Activated naive CD4-positive, alpha-beta T cell treated with anti-CD3 and anti-CD28 coated beads for 36 hours (primary cell): ENCODE results near the gene C1QC. TPM values are rescaled to one million over a fixed set of nuclear protein-coding genes. Genes with fewer than 3 reads are reported as not detected.

ENCODE experiments used
- CTCF ChIA-PET: fragments of 350-600 bp; sonication (Branson Sonifier 250); formaldehyde crosslinking; loops from one replicate; lab custom pipeline; 2021; ENCODE audit warnings: antibody characterized with exemption; lab: Charles Lee
- DNase-seq: peaks from one replicate; pipeline ENCODE4 v3.0.0-alpha.2; 2020
- H3K27ac Mint-ChIP-seq: one replicate; pipeline ENCODE4 v1.8.0; 2021; ENCODE audit warnings: mild to moderate bottlenecking, mixed read lengths
- H3K27me3 Mint-ChIP-seq: one replicate; pipeline ENCODE4 v1.8.0; 2021; ENCODE audit warnings: low read depth, mixed read lengths
- H3K36me3 Mint-ChIP-seq: one replicate; pipeline ENCODE4 v1.8.0; 2021; ENCODE audit warnings: low read depth, mixed read lengths
- H3K4me1 Mint-ChIP-seq: one replicate; pipeline ENCODE4 v1.8.0; 2021; ENCODE audit warnings: low read depth, mixed read lengths
- H3K4me3 Mint-ChIP-seq: one replicate; pipeline ENCODE4 v1.8.0; 2021; ENCODE audit warnings: mild to moderate bottlenecking, moderate library complexity, mixed read lengths
- H3K9me3 Mint-ChIP-seq: one replicate; pipeline ENCODE4 v1.8.0; 2021; ENCODE audit warnings: mixed read lengths
- intact Hi-C: fragments of 100-400 bp; cut with micrococcal nuclease; formaldehyde crosslinking; loops from one replicate; pipeline ENCODE4 v1.15.1; 2023
- total RNA-seq, 2 experiments: library from RNA; stranded (reverse); gene quantifications; one replicate each; pipeline ENCODE4 v1.2.3, GENCODE V29; 2021

Gene C1QC
- total RNA-seq, 2 experiments from 2014 or later = not detected

- H3K36me3 Mint-ChIP-seq = no peaks in the 10 kb centered on the region
- DNase-seq = no peak
- CTCF ChIA-PET = interaction anchor here (0.6 to 2.1 kb wide), 5 partner anchors 9 to 253 kb away, joined by 3 to 15 read pairs (median 3); no protein-coding TSS in a partner anchor
Observed at GRCh38 chr1:22641247-22641646, 2.2 kb upstream of the C1QC start.

GRCh38 chr1:22641906-22642636 lies 1.4 kb upstream of the C1QC start:
- DNase-seq = peak; percentile 78
- CTCF ChIA-PET = interaction anchor here (0.6 to 2.1 kb wide), 7 partner anchors 80 to 277 kb away, joined by 3 to 15 read pairs (median 4); no protein-coding TSS in a partner anchor
- Mint-ChIP-seq H3K4me3 (no peak overlapping the region), H3K4me1 (no peaks in the 10 kb centered on the region), H3K9me3 (no peaks in the 10 kb centered on the region), H3K36me3 (no peaks in the 10 kb centered on the region), H3K27ac (no peak overlapping the region), H3K27me3 (peaks cover 5% of the 10 kb centered on the region)
- intact Hi-C loops = loop anchor here (1.0 to 2.0 kb wide), 2 partner anchors 222 to 511 kb away; no protein-coding TSS in a partner anchor

More at GRCh38 chr1:22641247-22641646, 2.2 kb upstream of the C1QC start:
- H3K4me3 Mint-ChIP-seq = no peak overlapping the region
- H3K9me3 Mint-ChIP-seq = no peaks in the 10 kb centered on the region
- peaks cover 7% of the 10 kb centered on the region for H3K27me3 Mint-ChIP-seq
- intact Hi-C loops = no loop called here
- no peaks in the 10 kb centered on the region for H3K4me1 Mint-ChIP-seq
- H3K27ac Mint-ChIP-seq = no peak overlapping the region

GRCh38 chr1:22643928-22644327 lies 495 bp downstream of the C1QC start:
- CTCF ChIA-PET = interaction anchor here (0.6 kb wide), 1 partner anchor 222 kb away, joined by 5 read pairs; no protein-coding TSS in a partner anchor
- Mint-ChIP-seq H3K36me3 (no peaks in the 10 kb centered on the region), H3K27me3 (peaks cover 2% of the 10 kb centered on the region)

DNA sequence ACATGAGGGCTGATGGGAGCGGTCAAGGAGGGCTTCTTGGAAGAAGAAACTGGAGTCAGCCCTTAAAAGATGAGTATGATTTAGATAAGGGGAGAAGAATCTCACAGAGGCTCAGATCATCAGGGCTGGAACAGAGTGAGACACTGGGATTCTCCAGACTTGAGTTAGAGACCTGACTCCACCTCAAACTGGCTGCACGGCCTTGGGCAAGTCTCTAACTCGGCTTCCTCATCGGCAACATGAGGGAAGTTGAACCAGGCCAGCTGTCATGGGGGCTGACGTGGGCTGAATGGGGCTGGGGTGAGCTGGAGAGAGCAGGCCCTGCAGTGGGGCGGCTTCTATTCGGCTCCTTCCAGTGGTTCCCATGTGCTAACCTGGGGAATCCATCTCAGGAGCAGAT lies 2.5 kb downstream of the C1QC start:
- DNase-seq = no peak
- CTCF ChIA-PET = no interaction called here
- Mint-ChIP-seq H3K27ac (no peak overlapping the region), H3K4me3 (no peak overlapping the region), H3K4me1 (no peaks in the 10 kb centered on the region), H3K9me3 (no peaks in the 10 kb centered on the region), H3K27me3 (peaks cover 4% of the 10 kb centered on the region), H3K36me3 (no peaks in the 10 kb centered on the region)
- intact Hi-C loops = no loop called here

More at GRCh38 chr1:22643928-22644327, 495 bp downstream of the C1QC start:
- H3K4me3 Mint-ChIP-seq = no peak overlapping the region
- no peak for DNase-seq
- intact Hi-C loops = loop anchor here (2.0 kb wide), 1 partner anchor 513 kb away; no protein-coding TSS in a partner anchor
- no peaks in the 10 kb centered on the region for H3K4me1 Mint-ChIP-seq
- H3K27ac Mint-ChIP-seq = no peak overlapping the region
- no peaks in the 10 kb centered on the region for H3K9me3 Mint-ChIP-seq

DNA sequence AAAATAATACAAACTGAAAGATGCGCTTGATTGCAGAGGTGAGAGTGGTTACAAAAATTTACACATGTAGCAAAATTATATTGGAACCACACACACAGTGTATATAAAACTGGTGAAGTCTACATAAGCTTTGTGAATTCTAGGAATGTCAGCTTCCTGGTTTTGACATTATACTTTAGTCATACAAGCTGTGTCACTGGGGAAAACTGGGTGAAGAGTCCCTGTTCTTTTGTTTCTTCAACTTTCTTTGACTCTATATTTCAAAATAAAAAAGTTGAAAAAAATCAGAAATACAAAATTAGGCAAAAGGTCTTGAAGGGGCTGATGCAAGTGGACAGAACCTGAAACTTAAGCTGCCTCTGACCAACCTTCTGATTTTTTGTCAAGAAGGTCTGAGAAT lies 3.0 kb downstream of the C1QC start:
- H3K4me1 Mint-ChIP-seq = no peaks in the 10 kb centered on the region
- H3K27ac Mint-ChIP-seq = no peak overlapping the region
- no peak for DNase-seq
- H3K4me3 Mint-ChIP-seq = no peak overlapping the region
- CTCF ChIA-PET = no interaction called here
- H3K27me3 Mint-ChIP-seq = peaks cover 4% of the 10 kb centered on the region
- no peaks in the 10 kb centered on the region for H3K9me3 Mint-ChIP-seq
- H3K36me3 Mint-ChIP-seq = no peaks in the 10 kb centered on the region
- intact Hi-C loops = no loop called here

GRCh38 chr1:22650089-22650693 lies 6.8 kb downstream of the C1QC start:
- Mint-ChIP-seq H3K9me3 (no peaks in the 10 kb centered on the region), H3K36me3 (no peaks in the 10 kb centered on the region), H3K27ac (no peak overlapping the region), H3K27me3 (peaks cover 4% of the 10 kb centered on the region), H3K4me3 (no peak overlapping the region), H3K4me1 (no peaks in the 10 kb centered on the region)
- CTCF ChIA-PET = no interaction called here
- no peak for DNase-seq
- intact Hi-C loops = no loop called here

- no peak overlapping the region for H3K27ac Mint-ChIP-seq
- no peaks in the 10 kb centered on the region for H3K36me3 Mint-ChIP-seq
- CTCF ChIA-PET = no interaction called here
- peaks cover 4% of the 10 kb centered on the region for H3K27me3 Mint-ChIP-seq
- no peak overlapping the region for H3K4me3 Mint-ChIP-seq
- H3K9me3 Mint-ChIP-seq = no peaks in the 10 kb centered on the region
- no peak for DNase-seq
- no peaks in the 10 kb centered on the region for H3K4me1 Mint-ChIP-seq
- intact Hi-C loops = no loop called here
Observed at GRCh38 chr1:22651941-22652856, 8.8 kb downstream of the C1QC start.

- no peak for DNase-seq
- H3K36me3 Mint-ChIP-seq = no peaks in the 10 kb centered on the region
- H3K27ac Mint-ChIP-seq = no peak within 1 kb of the TSS
- H3K4me1 Mint-ChIP-seq = no peaks in the 10 kb centered on the region
- intact Hi-C loops = no loop called here
- no peak within 1 kb of the TSS for H3K4me3 Mint-ChIP-seq
- CTCF ChIA-PET = no interaction called here
- peaks cover 3% of the 10 kb centered on the region for H3K27me3 Mint-ChIP-seq
- no peaks in the 10 kb centered on the region for H3K9me3 Mint-ChIP-seq
Observed at GRCh38 chr1:22652881-22653316, 9.5 kb downstream of the C1QC start, which contains the start of gene C1QB. TSS of gene C1QB (plus strand) at chr1:22653236. CDS start at chr1:22659463, 6,227 bp downstream.

- Mint-ChIP-seq H3K27ac (no peak overlapping the region), H3K4me3 (no peak overlapping the region), H3K27me3 (no peaks in the 10 kb centered on the region), H3K36me3 (no peaks in the 10 kb centered on the region), H3K9me3 (no peaks in the 10 kb centered on the region), H3K4me1 (no peaks in the 10 kb centered on the region)
- CTCF ChIA-PET = interaction anchor here (1.8 kb wide), 1 partner anchor 20 kb away, joined by 4 read pairs; no protein-coding TSS in a partner anchor
- intact Hi-C loops = no loop called here
- DNase-seq = no peak
Observed at GRCh38 chr1:22654692-22655091, 11.3 kb downstream of the C1QC start.

GRCh38 chr1:22658385-22659163 lies 15.1 kb downstream of the C1QC start:
- CTCF ChIA-PET = no interaction called here
- H3K27ac Mint-ChIP-seq = no peak overlapping the region
- no peak overlapping the region for H3K4me3 Mint-ChIP-seq
- H3K36me3 Mint-ChIP-seq = no peaks in the 10 kb centered on the region
- no peaks in the 10 kb centered on the region for H3K27me3 Mint-ChIP-seq
- DNase-seq = no peak
- intact Hi-C loops = no loop called here
- H3K9me3 Mint-ChIP-seq = no peaks in the 10 kb centered on the region
- H3K4me1 Mint-ChIP-seq = no peaks in the 10 kb centered on the region

DNA sequence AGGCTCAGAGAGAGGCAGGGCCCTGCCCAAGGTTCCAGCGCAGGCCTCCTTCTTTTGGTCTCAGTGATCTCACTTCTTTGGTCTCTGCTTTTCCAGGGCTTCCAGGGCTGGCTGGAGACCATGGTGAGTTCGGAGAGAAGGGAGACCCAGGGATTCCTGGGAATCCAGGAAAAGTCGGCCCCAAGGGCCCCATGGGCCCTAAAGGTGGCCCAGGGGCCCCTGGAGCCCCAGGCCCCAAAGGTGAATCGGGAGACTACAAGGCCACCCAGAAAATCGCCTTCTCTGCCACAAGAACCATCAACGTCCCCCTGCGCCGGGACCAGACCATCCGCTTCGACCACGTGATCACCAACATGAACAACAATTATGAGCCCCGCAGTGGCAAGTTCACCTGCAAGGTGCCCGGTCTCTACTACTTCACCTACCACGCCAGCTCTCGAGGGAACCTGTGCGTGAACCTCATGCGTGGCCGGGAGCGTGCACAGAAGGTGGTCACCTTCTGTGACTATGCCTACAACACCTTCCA lies 17.3 kb downstream of the C1QC start:
- H3K4me3 Mint-ChIP-seq = no peak overlapping the region
- no peaks in the 10 kb centered on the region for H3K36me3 Mint-ChIP-seq
- CTCF ChIA-PET = no interaction called here
- DNase-seq = no peak
- no peaks in the 10 kb centered on the region for H3K4me1 Mint-ChIP-seq
- H3K27ac Mint-ChIP-seq = no peak overlapping the region
- intact Hi-C loops = no loop called here
- H3K27me3 Mint-ChIP-seq = no peaks in the 10 kb centered on the region
- H3K9me3 Mint-ChIP-seq = no peaks in the 10 kb centered on the region
